ENCODE results near the gene F12. TPM values are rescaled to one million over a fixed set of nuclear protein-coding genes. Genes with fewer than 3 reads are reported as not detected.

The F12 gene
- total RNA-seq, 1 experiment from 2014 or later = 30.0 TPM

GRCh38 chr5:177390363-177391300, 18.7 kb downstream of the F12 start:
- Histone ChIP-seq H3K4me3 (replicated peaks in 1 of 2; ENCODE audit: low read depth in 1 of 2, low read length in 2 of 2) (no peak overlapping the region), H3K4me1 (ENCODE audit: control insufficient read depth in 1 of 2, insufficient read depth in 2 of 2, low read length in 2 of 2) (peaks cover 24 to 43% of the 10 kb centered on the region in 2 experiments)
- TF ChIP-seq RAD21 (IDR thresholded peaks at IDR 0.05; ENCODE audit: low read depth) (no peak), CTCF (IDR thresholded peaks at IDR 0.05 in 2 of 3, conservative IDR thresholded peaks at IDR 0.05 in 1 of 3; ENCODE audit: borderline replicate concordance in 1 of 3, insufficient read depth in 1 of 3, low read depth in 2 of 3, low read length in 2 of 3) (peak in 2 of 3 experiments; percentile 94 to 96; a peak in 4 of 6 replicates), SP1 (IDR thresholded peaks at IDR 0.05; ENCODE audit: low read depth) (no peak), ZFX (IDR thresholded peaks at IDR 0.05) (peak; percentile 21; the same call in 1 of the 2 replicates), POLR2AphosphoS5 (IDR thresholded peaks at IDR 0.05; ENCODE audit: low read depth, low read length) (peak; percentile 39; the same call in 1 of the 2 replicates), CEBPB (IDR thresholded peaks at IDR 0.05; ENCODE audit: low read depth) (no peak), REST (IDR thresholded peaks at IDR 0.05; ENCODE audit: low read depth) (no peak), TCF7L2 (IDR thresholded peaks at IDR 0.05; ENCODE audit: borderline replicate concordance, extremely low read depth, insufficient read depth, insufficient read length) (peak; percentile 46), ATF3 (IDR thresholded peaks at IDR 0.05) (no peak)

More at GRCh38 chr5:177390363-177391300, 18.7 kb downstream of the F12 start:
- H2AFZ ChIP-seq (ENCODE audit: low read depth, low read length, poor library complexity, severe bottlenecking) = peak overlapping the region; percentile 63
- RAD21 ChIA-PET (ENCODE audit: low non-redundant PET in 1 of 2, low total read pairs in 2 of 2, uncharacterized antibody in 2 of 2, unreplicated experiment in 2 of 2) = interaction anchor here (0.6 to 1.9 kb wide), 9 partner anchors 12 to 111 kb away, joined by 3 to 8 read pairs (median 4); partner anchors contain the start of gene GRK6 (in 1 of the 2)
- ATAC-seq = peak; percentile 78
- peak overlapping the region; percentile 63 for H3K27ac ChIP-seq (ENCODE audit: low read depth, low read length)
- H3K9me3 ChIP-seq (ENCODE audit: control insufficient read depth in 1 of 2, insufficient read depth in 1 of 2, low read depth in 1 of 2, low read length in 2 of 2) = no peaks in the 10 kb centered on the region
- intact Hi-C loops (cut with micrococcal nuclease) = loop anchor here (1.0 kb wide), 3 partner anchors 64 to 111 kb away; partner anchors contain the start of gene PDLIM7
- CTCF ChIA-PET = interaction anchor here (0.6 to 3.1 kb wide), 20 partner anchors 11 to 277 kb away, joined by 3 to 65 read pairs (median 8); partner anchors contain the start of genes GRK6 and PDLIM7
- no peaks in the 10 kb centered on the region for H3K36me3 ChIP-seq (ENCODE audit: control insufficient read depth in 1 of 2, insufficient read depth in 2 of 2, low read length in 2 of 2)
- H3K79me2 ChIP-seq (ENCODE audit: insufficient read depth, low read length) = no peaks in the 10 kb centered on the region
- H3K4me2 ChIP-seq (ENCODE audit: low read length) = peak overlapping the region; percentile 64
- H3K9ac ChIP-seq (ENCODE audit: low read length) = peak overlapping the region; percentile 43
- no peaks in the 10 kb centered on the region for H3K27me3 ChIP-seq (ENCODE audit: insufficient read depth, low read length)
- H4K20me1 ChIP-seq (ENCODE audit: insufficient read depth) = no peaks in the 10 kb centered on the region
- POLR2A ChIA-PET = interaction anchor here (1.0 to 2.6 kb wide), 7 partner anchors 12 to 107 kb away, joined by 3 to 14 read pairs (median 7); partner anchors contain the start of genes GRK6 and PDLIM7
- no peaks in the 10 kb centered on the region for H3K9me2 ChIP-seq (ENCODE audit: insufficient read depth)
- BruUV-seq (replicated peaks) = no TSS peak
- DNase-seq (ENCODE audit: low read depth, low spot score) = peak; percentile 81
